Measurements from ENCODE around the gene ST6GAL1.

GRCh38 chr3:187122261-187122660 lies 191.9 kb downstream of the ST6GAL1 start:
- no peak for TF ChIP-seq POLR2A (IDR thresholded peaks at IDR 0.05)
- TF ChIP-seq CTCF (IDR thresholded peaks at IDR 0.05) = no peak

Measured in uterus (tissue), 2 donors.